Cerebellar cortex (tissue), 1 donor: ENCODE data around the gene CTIF.
"Not testable (repeated sequence)": the region's sequence is repeated elsewhere in the genome, so short reads cannot be mapped to it uniquely, and the experiment has no call there.

Experiments used
- DNase-seq: peaks from one replicate; pipeline ENCODE4 v3.0.0-alpha.2; 2015; ENCODE audit warnings: low spot score

CTIF gene

DNA sequence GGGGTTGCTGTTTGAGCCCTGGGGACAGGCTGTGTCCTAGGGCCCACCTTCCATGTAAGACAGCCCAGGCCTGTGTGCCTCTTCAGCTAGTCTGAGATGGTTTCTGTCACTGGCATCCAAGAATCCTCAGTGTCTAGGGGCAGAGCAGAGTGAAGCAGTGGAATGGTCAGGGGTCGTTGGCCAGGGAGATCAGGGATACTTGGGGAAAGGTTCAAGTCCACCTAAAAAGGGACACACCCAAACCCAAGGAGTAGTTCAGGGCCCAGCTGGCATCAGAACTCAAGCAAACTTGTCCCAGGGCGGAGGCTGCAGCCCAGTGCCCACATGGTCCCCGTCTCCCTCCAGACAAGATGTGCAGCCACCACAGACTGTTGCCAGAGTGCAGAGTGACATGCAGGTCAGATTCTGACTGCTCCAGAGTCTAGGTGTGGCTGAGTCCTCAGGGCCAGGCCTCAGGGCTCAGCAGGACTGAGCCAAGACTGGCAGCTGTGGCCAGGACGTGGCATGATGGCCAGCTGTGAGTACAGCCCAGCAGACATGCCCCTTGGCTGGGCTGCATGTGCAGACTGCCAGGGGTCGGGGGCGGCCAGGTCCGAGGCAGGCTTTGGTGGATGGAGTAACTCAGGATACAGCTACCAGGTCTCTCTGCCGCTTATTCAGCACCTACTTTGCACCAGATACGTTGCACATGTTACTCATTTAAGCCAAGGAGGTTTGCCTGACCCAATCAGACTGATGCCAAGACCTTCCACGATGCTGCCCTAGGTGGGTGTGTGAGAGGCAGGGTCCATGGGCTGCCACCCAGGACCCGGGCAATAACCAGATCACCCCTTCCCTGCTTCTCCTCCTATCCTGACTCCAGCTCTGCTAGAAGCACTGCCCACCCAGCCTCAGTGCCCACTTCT, 265.4 kb downstream of the CTIF start:
- DNase-seq: no peak

DNA sequence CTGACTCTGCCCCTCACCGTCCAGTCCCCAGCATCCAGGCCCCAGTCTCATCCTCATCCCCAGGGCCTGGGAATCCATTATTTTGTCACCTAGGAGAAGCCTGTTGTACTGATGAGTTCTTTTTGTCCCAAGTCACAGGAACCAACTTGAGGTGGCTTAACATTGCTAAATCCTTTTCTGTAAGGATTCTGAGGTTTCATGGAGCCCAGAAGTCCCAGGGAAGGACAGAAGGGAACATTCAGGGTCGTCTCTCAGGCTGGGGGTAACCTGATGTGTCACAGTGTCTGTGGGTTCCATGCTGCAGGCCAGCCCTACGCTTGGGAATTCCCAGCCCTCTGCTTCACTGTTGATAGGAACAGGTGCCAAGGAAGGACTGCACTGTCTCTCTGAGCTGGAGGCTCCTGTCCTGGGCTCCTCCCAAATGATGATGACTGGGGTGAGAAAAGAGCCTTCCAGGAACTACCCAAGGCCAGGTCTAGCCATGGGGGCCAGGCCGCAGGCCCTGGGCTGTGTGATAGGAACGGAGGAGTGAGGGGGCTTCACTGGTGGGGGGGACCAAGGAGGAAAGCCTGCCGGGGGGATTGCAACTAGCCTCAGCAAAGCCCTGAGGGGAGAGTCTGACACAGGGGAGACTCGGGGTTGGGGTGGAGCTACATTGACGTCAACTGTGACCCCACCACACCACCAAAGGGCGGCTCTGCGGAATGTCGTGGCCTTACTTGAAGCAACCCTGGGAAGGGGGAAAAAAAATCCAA, 266.2 kb downstream of the CTIF start:
- no peak for DNase-seq

DNA sequence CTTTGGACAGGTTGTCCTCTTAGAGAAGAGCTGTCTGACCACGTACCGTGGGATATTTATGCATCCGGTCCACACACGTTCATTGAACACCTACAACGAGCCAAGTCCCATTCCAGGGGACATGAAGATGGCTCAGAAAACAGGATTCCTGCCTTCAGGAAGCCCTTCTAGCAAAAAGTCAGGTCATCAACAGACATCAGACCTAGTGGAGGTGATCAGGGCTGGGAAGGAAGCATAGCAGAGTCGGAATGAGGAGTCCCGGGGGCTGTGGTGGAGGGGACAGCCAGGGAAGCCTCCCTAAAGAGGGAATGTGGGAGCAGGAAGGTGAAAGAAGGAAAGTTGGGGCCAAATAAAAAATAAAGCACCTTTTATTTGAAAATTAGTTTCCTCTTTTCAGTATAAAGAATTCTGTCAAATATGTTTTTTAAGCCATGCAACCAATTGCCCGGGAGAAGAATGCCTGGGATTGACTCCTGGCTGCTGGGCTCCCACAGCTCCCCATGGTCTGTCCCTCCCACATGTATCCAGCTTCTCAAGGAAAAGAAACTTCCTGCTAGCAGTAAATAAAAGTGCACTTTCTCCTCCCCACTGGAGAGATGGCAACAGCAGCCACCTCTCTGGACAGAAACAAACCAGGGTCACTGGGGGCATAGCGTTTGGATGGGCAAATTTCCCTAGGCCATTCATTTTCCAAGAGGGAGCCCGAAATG, 267.1 kb downstream of the CTIF start:
- DNase-seq: no peak

DNA sequence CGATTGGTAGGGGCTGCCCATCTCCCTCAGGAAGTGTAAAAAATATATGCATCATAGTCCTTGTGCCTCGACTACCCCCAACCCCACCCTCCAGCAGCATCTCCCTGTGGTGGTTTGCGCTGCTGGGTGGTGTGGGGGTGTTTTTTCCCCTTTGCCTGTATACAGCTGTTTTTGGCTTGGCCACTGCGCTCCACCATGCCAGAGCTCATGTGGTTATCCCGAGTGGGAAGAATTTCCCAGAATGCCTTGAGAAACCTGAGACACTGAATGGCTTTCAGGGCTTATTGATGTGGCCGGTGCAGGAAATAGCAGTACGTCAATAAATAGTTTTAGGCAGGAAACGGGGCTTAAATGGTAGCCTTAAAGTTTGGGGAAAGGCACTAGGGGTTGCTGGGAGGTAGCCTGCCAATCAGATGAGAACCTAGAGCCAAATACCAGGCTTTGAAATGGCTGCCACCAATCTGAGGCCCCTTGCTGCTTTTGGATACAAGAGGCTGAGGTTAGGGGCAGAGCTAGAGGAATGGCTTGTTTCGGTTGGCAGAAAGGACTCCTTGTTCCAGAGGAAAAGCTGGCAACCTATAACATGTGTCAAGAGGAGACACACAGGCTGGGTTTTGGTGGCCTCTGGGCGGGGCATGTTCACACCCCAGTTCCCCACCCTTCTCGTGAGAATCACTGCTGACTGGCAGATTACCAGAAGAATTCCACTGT, 267.9 kb downstream of the CTIF start:
- DNase-seq: no peak

DNA sequence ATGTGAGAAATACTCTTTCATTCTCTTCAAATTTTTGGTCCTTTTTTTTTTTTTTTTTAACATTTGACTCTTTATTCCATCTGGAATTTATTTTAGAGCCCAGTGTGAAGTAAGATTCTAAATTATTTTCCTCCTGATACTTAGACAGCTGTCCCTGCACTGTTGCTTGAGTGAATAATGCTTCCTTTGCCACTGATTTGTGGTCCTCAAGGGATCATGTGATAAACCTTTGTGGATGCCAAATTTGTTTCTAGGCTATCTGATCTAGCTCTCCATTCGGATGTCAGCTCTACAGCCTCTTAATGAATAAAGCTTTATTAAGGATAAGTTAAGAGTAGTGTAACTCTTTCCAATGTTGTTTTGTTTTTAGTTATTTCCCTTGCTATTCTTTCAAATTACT, 269.6 kb downstream of the CTIF start:
- DNase-seq: no peak

DNA sequence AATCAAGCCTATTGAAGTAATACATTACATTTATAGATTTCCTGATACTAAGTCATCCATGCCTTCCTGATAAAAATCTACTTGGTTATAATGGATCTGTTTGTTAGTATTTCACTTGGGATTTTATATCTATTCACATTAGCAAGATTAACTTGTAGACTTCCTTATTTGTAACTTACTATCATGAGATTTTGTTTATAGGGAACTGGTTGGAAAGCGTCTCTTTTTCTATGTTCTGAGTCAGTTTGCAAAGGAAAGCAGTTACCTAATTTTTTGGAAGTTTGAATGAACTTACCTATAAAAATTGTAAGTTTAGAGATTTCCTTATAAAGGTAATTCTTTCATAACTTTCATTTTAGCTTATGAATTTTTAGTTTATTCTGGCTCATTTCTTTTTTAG, 270.5 kb downstream of the CTIF start:
- no peak for DNase-seq

DNA sequence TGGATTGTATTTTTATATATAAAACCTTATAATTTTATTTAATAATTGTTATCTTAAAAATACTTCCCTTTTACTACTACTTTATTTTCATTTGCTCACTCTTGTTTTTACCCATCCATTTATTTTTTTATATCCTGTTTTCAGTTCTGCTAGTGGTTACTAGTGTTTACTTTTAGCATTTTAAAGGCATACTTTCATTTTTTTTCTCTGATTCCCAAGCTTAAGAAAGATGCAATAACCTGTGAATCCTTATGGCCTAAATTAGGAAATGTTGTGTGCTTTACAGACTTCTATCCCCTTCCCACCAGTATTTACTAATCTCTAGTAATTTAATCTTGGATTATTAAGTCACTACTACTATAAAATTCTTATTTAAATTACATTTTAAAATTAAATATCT, 272.0 kb downstream of the CTIF start:
- no peak for DNase-seq

DNA sequence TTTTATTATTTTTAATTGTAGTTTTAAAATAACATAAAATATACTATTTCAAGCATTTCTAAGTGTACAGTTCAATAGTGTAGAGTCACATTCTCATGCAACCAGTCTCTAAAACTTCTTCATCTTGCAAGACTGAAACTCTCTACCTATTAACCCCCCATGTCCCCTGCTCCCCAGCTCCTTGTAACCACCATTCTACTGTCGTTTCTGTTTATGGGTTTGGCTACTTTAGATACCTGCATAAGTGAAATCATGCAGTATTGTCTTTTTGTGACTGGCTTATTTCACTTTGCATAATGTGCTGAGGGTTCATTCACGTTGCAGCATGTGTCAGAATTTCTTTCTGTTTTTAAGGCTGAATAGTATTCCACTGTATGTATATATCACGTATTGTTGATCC, 272.6 kb downstream of the CTIF start:
- DNase-seq: no peak

DNA sequence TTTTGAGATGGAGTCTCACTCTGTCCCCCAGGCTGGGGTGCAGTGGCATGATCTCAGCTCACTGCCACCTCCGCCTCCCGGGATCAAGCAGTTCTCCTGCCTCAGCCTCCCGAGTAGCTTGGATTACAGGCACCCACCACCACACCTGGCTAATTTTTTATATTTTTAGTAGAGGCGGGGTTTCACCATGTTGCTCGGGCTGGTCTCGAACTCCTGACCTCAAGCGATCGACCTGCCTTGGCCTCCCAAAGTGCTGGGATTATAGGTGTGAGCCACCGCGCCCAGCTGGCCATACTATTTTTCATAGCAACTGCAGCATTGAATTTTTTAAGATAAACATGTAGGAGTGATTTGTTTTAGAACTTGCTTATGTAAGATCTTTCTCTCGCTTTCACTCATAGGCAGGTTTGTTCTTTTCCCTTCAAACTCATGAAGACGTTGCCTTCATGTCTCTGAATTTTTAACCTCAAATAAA, 273.2 kb downstream of the CTIF start:
- not testable (repeated sequence) for DNase-seq

DNA sequence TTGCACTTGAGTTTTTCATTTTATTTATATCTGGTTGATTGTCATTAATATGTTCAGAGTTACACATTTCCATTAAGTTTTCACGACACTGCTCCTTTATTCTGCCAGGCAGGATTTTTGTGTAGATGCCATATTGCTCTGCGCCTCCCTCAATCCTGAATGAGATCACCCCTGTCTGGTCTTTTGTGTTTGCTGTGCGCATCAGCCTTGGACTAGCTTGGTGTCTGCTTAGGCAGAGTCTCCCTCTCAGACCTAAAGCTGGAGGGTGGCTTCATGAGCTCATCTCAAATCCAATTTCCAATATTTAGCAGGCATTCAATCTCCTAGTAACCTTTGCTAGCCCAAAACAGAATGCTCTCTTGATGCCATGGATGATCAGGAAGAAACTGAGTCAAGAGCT, 274.5 kb downstream of the CTIF start:
- DNase-seq: no peak

DNA sequence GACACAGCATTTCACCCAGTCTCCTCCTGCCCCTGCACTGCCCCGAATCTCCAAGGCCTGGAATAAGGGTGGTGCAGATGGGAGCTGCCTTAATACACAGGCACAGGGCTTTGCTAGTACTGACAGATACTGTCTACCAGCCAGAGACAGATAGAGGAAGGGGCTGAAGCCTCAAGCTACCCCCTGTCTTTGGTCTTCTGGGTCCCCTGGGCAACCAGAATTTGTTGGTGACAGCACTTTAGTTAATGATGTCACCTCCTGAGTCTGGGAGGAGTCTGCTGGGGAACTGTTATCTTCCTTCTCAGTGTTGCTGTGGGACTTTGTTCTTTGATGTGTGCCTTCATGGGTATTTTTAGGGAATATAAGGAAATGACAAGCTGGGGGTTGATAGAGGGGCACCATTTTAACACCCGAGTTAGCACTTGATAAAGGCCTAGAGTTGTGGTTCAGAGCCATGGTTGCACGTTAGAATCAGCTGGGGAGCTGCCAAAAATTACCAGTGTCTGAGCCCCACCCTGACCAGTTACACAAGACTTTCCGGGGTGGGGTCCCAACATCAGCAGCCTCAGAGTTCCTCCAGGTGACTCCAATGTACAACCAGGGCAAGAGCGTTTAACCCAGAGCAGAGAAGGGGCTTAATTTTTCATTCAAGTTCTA, 275.1 kb downstream of the CTIF start:
- DNase-seq: no peak

DNA sequence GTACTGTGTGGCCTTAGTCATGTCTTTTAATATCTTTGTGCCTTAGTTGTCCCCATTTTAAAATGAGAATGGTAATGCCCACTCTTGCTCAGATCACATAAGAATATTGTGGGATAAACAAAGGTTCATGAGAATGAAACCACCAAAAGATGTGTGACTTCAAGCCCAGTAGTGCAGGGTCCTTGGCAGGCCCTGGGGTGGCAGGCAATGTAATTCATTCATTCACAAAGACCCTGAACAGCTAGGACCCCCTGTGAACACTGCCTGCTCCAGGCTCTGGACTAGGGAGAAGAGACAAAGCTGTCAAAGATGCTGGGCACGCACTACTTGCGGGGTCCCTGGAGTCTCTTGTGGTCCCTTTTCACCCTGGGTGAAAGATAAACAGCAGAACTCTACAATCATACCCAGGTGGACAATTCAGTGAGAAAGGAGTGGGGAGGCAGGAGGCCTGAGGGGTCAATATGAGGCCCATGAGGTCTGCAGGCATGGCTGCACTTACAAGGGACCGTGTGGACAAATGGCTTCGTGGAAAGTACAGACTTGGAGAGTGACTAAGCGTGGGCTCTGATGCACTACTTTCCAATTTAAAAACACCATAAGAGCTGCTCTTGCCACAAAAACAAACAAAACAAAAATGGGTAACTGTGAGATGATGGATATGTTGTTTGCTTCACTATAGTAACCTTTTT, 275.8 kb downstream of the CTIF start:
- no peak for DNase-seq

DNA sequence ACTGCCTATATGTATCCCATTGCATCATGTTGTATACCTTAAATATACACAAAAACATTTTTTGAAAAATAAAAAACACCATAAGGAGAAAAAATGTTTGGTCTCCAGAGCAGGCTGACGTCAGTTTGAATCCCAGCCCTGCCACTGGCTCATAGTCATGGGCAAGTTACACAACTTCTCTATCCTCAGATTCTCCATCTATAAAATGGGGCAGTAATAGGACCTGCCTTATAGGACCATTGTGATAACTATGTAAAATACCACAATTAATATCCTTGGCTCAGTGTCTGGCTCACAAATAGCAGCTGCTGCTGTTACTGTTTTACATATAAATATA, 276.3 kb downstream of the CTIF start:
- DNase-seq: no peak

DNA sequence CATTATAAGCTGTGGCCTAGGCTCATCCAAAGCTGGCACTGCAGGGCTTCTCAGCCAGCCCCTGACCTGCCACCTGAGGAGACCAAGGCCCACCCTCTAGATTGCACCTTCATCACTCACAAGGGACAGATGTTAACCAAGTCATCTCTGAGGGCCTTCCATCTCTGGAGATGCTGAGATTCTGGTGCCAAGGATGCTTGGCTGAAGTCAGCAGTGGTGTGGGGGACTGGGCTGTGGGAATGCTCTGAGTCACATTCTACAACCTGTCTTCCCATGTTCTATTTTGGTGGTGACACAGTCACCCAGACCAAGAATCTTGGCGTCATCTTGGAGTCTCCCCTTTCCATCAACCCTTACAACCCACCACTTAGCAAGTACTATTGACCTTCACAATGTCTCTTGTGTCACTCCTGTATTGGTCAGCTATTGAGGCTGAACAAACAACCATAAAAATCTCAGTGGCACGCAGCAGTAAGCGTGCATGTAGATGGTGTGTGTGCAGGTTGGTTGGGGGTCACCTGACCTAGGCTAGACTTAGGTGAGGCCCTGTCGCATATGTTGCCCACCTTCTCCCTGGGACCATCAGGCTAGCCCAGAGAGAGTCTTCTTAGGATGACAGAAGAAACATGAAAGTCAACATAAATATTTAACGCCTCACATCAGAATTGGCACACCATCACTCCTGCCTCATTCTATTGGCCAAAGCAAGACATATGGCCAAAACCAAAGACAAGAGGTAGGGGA, 276.9 kb downstream of the CTIF start:
- DNase-seq: no peak

DNA sequence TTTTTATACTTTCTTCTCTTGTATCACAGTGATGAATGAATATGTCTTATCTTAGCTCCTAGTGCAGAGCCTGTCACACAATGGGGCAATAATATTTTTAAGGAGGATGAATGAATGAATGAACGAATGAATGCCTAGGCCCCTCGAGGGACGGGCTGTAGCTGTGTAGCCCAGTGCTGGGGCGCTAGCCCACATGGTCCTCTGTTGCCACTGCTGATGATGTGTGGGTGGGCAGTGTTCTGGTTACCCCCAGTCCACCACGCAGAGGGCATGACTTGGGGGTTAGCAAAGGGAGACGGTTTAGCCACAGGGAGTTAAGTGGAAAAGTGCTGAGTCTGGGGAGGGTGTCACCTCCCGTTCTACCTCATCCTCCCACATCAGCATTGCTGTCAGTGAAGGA, 277.7 kb downstream of the CTIF start:
- no peak for DNase-seq

DNA sequence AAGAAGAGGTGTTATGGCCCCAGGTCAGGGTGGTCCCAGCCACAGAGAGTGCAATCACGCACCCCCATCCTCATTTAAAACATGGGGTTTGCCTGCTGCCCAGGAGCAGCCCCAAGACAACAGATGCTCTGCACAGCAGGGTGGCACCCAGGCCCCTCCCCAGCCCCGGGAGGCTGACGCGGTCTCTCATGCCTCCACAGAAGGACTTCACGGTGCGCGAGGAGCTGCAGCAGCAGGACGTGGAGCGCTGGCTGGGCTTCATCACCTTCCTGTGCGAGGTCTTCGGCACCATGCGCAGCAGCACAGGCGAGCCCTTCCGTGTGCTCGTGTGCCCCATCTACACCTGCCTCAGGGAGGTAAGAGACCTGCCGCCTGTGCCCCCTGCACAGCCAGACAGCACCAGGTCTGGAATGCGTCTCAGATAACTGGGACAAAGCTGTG, 278.2 kb downstream of the CTIF start:
- DNase-seq: no peak

DNA sequence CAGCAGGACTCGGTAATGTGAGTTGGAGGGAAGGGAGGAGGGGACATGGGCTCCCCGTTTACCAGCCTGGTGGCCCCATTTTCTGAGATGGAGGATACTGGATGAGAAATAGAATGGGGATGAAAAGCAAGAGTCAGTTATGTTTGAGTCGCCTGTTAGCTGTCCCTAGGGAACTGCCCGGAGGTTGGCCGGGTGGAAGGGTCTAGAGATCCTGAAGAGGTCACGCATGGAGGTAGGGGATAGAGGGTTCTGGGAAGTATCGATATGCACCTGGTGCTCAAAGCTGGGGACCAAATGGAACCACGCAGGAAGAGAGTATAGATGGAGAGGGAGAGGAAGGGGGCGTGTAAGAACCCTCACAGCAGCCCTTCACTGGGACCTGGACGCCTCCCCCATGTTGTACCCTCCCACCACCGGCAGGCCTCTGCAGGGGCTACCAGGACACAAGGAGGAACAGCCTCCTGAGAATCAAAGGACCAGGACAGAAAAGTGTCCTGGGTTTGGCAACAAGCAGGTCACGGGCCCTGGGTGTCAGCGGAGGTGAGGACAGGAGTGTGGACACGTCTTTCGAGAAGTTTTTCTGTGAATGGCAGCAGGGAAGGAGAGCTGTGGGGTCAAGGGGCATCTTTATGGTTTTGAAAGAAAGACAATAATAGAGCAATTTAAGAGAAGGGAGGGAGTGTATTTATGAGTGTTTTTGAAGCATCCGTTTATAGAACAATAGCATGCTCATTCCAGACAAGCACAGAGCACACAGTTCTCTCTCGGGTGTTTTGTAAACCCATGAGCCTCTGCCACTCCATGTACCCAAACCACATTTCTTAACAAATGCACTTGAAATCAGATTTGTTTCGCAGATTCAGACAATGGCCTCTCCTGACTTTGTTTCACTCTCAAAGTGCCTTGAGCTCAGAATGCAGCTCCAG, 279.8 kb downstream of the CTIF start:
- DNase-seq: no peak

DNA sequence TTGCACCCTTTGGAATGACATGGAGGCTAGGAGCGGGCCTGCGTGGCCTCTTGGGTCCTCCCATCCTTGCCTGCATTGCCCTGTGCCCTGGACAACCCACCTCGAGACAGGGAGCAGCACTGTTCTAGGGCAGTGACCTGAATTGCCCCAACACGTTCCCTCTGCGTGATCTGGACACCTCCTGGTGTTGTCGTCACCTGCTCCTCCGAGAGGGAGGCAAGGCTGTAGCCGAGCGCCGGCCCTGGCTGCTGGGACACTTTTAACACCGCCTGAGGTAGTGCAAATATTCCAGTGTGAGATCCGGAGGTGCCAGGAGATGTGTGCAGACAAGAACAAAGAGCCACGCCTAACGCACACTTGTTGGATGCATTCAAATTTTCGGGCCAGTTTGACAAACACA, 280.4 kb downstream of the CTIF start:
- DNase-seq: no peak
